ENCODE measurements around the gene LRRC41. TPM values are rescaled to one million over a fixed set of nuclear protein-coding genes. Genes with fewer than 3 reads are reported as not detected.
A peak's percentile ranks its signal among the peaks of the same experiment; 100 is the strongest.

Gene LRRC41
- total RNA-seq, 1 donor from 2014 or later = 93.4 TPM

GRCh38 chr1:46310321-46310720, 6.9 kb upstream of the LRRC41 start:
- no peak for TF ChIP-seq CTCF (IDR thresholded peaks at IDR 0.05)
- Mint-ChIP-seq H3K4me3 (ENCODE audit: unreplicated experiment) (no peak overlapping the region), H3K9me3 (ENCODE audit: unreplicated experiment) (no peaks in the 10 kb centered on the region), H3K4me1 (ENCODE audit: unreplicated experiment) (peaks cover 9% of the 10 kb centered on the region), H3K27ac (ENCODE audit: unreplicated experiment) (no peak overlapping the region), H3K27me3 (ENCODE audit: unreplicated experiment) (no peaks in the 10 kb centered on the region), H3K36me3 (ENCODE audit: unreplicated experiment) (peaks cover 33% of the 10 kb centered on the region)
- DNase-seq (ENCODE audit: extremely low spot score, unreplicated experiment) = no peak

- no peak overlapping the region for H3K4me3 Mint-ChIP-seq (ENCODE audit: unreplicated experiment)
- DNase-seq (ENCODE audit: extremely low spot score, unreplicated experiment) = no peak
- H3K9me3 Mint-ChIP-seq (ENCODE audit: unreplicated experiment) = no peaks in the 10 kb centered on the region
- H3K4me1 Mint-ChIP-seq (ENCODE audit: unreplicated experiment) = peaks cover 14% of the 10 kb centered on the region
- TF ChIP-seq CTCF (IDR thresholded peaks at IDR 0.05) = no peak
- no peaks in the 10 kb centered on the region for H3K27me3 Mint-ChIP-seq (ENCODE audit: unreplicated experiment)
- H3K27ac Mint-ChIP-seq (ENCODE audit: unreplicated experiment) = no peak overlapping the region
- H3K36me3 Mint-ChIP-seq (ENCODE audit: unreplicated experiment) = peaks cover 30% of the 10 kb centered on the region
These were observed 6.2 kb upstream of the LRRC41 start for GRCh38 chr1:46309401-46310159.

- Mint-ChIP-seq H3K4me1 (ENCODE audit: unreplicated experiment) (peaks cover 25% of the 10 kb centered on the region), H3K27me3 (ENCODE audit: unreplicated experiment) (no peaks in the 10 kb centered on the region), H3K27ac (ENCODE audit: unreplicated experiment) (no peak overlapping the region), H3K4me3 (ENCODE audit: unreplicated experiment) (peak overlapping the region; percentile 22), H3K36me3 (ENCODE audit: unreplicated experiment) (peaks cover 16% of the 10 kb centered on the region), H3K9me3 (ENCODE audit: unreplicated experiment) (no peaks in the 10 kb centered on the region)
- TF ChIP-seq CTCF (IDR thresholded peaks at IDR 0.05) = no peak
- DNase-seq (ENCODE audit: extremely low spot score, unreplicated experiment) = no peak
These were observed 2.7 kb upstream of the LRRC41 start for GRCh38 chr1:46306159-46306530.

- DNase-seq (ENCODE audit: extremely low spot score, unreplicated experiment) = no peak
- no peaks in the 10 kb centered on the region for H3K9me3 Mint-ChIP-seq (ENCODE audit: unreplicated experiment)
- TF ChIP-seq CTCF (IDR thresholded peaks at IDR 0.05) = no peak
These were observed 483 bp upstream of the LRRC41 start for GRCh38 chr1:46303872-46304326.

GRCh38 chr1:46302641-46303037, 777 bp downstream of the LRRC41 start:
- peak; percentile 86 for DNase-seq (ENCODE audit: extremely low spot score, unreplicated experiment)
- Mint-ChIP-seq H3K27me3 (ENCODE audit: unreplicated experiment) (no peaks in the 10 kb centered on the region), H3K36me3 (ENCODE audit: unreplicated experiment) (peaks cover 7% of the 10 kb centered on the region), H3K27ac (ENCODE audit: unreplicated experiment) (peak overlapping the region; percentile 99), H3K9me3 (ENCODE audit: unreplicated experiment) (no peaks in the 10 kb centered on the region), H3K4me1 (ENCODE audit: unreplicated experiment) (peaks cover 43% of the 10 kb centered on the region), H3K4me3 (ENCODE audit: unreplicated experiment) (peak overlapping the region; percentile 99)
- TF ChIP-seq CTCF (IDR thresholded peaks at IDR 0.05) = no peak

More at GRCh38 chr1:46303872-46304326, 483 bp upstream of the LRRC41 start:
- Mint-ChIP-seq H3K4me3 (ENCODE audit: unreplicated experiment) (peak overlapping the region; percentile 99), H3K4me1 (ENCODE audit: unreplicated experiment) (peaks cover 38% of the 10 kb centered on the region), H3K36me3 (ENCODE audit: unreplicated experiment) (peaks cover 5% of the 10 kb centered on the region), H3K27me3 (ENCODE audit: unreplicated experiment) (no peaks in the 10 kb centered on the region), H3K27ac (ENCODE audit: unreplicated experiment) (peak overlapping the region; percentile 99)

Measured in osteocyte (in vitro differentiated cells).